Caco-2 (cell line): ENCODE data around the gene CYP4V2. TPM values are rescaled to one million over a fixed set of nuclear protein-coding genes. Genes with fewer than 3 reads are reported as not detected.

Experiments used
- BruUV-seq: library from RNA; stranded (reverse); fragments of 400-500 nt; replicated peaks from 2 replicates; lab custom pipeline; 2021; lab: Mats Ljungman, UMichigan
- CTCF ChIA-PET: fragments of 300-600 bp; sonication (Branson Sonifier 250); formaldehyde crosslinking; loops from one replicate; lab custom pipeline; 2022; ENCODE audit warnings: antibody characterized with exemption; lab: Charles Lee
- POLR2A ChIA-PET: fragments of 300-600 bp; sonication (Branson Sonifier 250); formaldehyde crosslinking; loops from one replicate; lab custom pipeline; 2022; ENCODE audit warnings: antibody characterized with exemption; lab: Charles Lee
- DNase-seq, 2 experiments: peaks; one replicate each; pipeline versions ENCODE4 v3.0.0 to v3.0.0-alpha.2; 2020 to 2022
- H3K27me3 ChIP-seq: replicated peaks from 2 replicates; pipeline ENCODE4 v1.6.0; 2011; ENCODE audit warnings: low read length; ENCODE audit not compliant: control insufficient read depth, insufficient read depth
- H3K36me3 ChIP-seq: 2 replicates; pipeline ENCODE4 v1.5.1; 2011; ENCODE audit warnings: low read length; ENCODE audit not compliant: control insufficient read depth, insufficient read depth
- H3K4me1 ChIP-seq: fragments of 250-450 bp; sonication (Bioruptor Pico); 2 replicates; pipeline ENCODE4 v1.5.1; 2020; ENCODE audit warnings: mild to moderate bottlenecking
- H3K4me3 ChIP-seq: 2 replicates; pipeline ENCODE4 v1.5.1; 2011; ENCODE audit warnings: low read depth, mild to moderate bottlenecking, control low read depth, low read length
- H3K9me3 ChIP-seq: fragments of 250-450 bp; sonication (Bioruptor Pico); 2 replicates; pipeline ENCODE4 v1.5.1; 2020; ENCODE audit warnings: mild to moderate bottlenecking, moderate library complexity
- H3K27ac Mint-ChIP-seq: one replicate; pipeline ENCODE4 v1.8.0; 2022; ENCODE audit warnings: mixed read lengths; ENCODE audit not compliant: unreplicated experiment
- H3K27me3 Mint-ChIP-seq: one replicate; pipeline ENCODE4 v1.8.0; 2022; ENCODE audit warnings: mixed read lengths; ENCODE audit not compliant: insufficient read depth, unreplicated experiment
- H3K36me3 Mint-ChIP-seq: one replicate; pipeline ENCODE4 v1.8.0; 2022; ENCODE audit warnings: mild to moderate bottlenecking, mixed read lengths; ENCODE audit not compliant: insufficient read depth, unreplicated experiment
- H3K4me1 Mint-ChIP-seq: one replicate; pipeline ENCODE4 v1.8.0; 2022; ENCODE audit warnings: low read depth, mixed read lengths; ENCODE audit not compliant: unreplicated experiment
- H3K4me3 Mint-ChIP-seq: one replicate; pipeline ENCODE4 v1.8.0; 2022; ENCODE audit warnings: mild to moderate bottlenecking, moderate library complexity, mixed read lengths; ENCODE audit not compliant: unreplicated experiment
- H3K9me3 Mint-ChIP-seq: one replicate; pipeline ENCODE4 v1.8.0; 2022; ENCODE audit warnings: mixed read lengths; ENCODE audit not compliant: unreplicated experiment
- intact Hi-C: fragments of 100-400 bp; cut with micrococcal nuclease; formaldehyde crosslinking; loops from one replicate; pipeline ENCODE4 v1.10.0; 2022; ENCODE audit not compliant: unreplicated experiment
- total RNA-seq: library from RNA; stranded (reverse); gene quantifications from 2 replicates; pipeline ENCODE4 v1.2.3, GENCODE V29; 2022
- TF ChIP-seq, protein P1 (sequence below), 2 experiments: fragments of 200-600 bp in 1 of 2; IDR thresholded peaks; 1 replicate in 1 of 2; 2 replicates in 1 of 2; pipeline versions ENCODE4 v1.5.1 to v1.8.0; 2011 to 2022; ENCODE audit warnings: antibody characterized with exemption in 1 of 2, control low read depth in 1 of 2, inconsistent platforms in 1 of 2, low read depth in 1 of 2, low read length in 1 of 2, mild to moderate bottlenecking in 1 of 2, moderate library complexity in 1 of 2; ENCODE audit not compliant: insufficient read depth in 1 of 2, severe bottlenecking in 1 of 2, unreplicated experiment in 1 of 2

CYP4V2 gene
- total RNA-seq, 1 experiment from 2014 or later = 2.1 TPM

GRCh38 chr4:186161138-186161537, 30.2 kb upstream of the CYP4V2 start:
- H3K9me3 ChIP-seq = no peaks in the 10 kb centered on the region
- intact Hi-C loops = no loop called here
- H3K4me3 Mint-ChIP-seq = no peak overlapping the region
- DNase-seq = no peak
- no peaks in the 10 kb centered on the region for H3K9me3 Mint-ChIP-seq
- H3K27ac Mint-ChIP-seq = no peak overlapping the region
- H3K4me1 Mint-ChIP-seq = no peaks in the 10 kb centered on the region
- H3K27me3 ChIP-seq = no peaks in the 10 kb centered on the region
- TF ChIP-seq, protein P1, sequence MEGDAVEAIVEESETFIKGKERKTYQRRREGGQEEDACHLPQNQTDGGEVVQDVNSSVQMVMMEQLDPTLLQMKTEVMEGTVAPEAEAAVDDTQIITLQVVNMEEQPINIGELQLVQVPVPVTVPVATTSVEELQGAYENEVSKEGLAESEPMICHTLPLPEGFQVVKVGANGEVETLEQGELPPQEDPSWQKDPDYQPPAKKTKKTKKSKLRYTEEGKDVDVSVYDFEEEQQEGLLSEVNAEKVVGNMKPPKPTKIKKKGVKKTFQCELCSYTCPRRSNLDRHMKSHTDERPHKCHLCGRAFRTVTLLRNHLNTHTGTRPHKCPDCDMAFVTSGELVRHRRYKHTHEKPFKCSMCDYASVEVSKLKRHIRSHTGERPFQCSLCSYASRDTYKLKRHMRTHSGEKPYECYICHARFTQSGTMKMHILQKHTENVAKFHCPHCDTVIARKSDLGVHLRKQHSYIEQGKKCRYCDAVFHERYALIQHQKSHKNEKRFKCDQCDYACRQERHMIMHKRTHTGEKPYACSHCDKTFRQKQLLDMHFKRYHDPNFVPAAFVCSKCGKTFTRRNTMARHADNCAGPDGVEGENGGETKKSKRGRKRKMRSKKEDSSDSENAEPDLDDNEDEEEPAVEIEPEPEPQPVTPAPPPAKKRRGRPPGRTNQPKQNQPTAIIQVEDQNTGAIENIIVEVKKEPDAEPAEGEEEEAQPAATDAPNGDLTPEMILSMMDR (IDR thresholded peaks at IDR 0.05; ENCODE audit: insufficient read depth in 1 of 2, low read depth in 1 of 2, low read length in 1 of 2, severe bottlenecking in 1 of 2, unreplicated experiment in 1 of 2) = no peak
- no peaks in the 10 kb centered on the region for H3K4me1 ChIP-seq
- ChIA-PET CTCF (no interaction called here), POLR2A (no interaction called here)
- H3K27me3 Mint-ChIP-seq = no peaks in the 10 kb centered on the region
- H3K36me3 ChIP-seq = no peaks in the 10 kb centered on the region
- no TSS peak for BruUV-seq
- H3K4me3 ChIP-seq = no peak overlapping the region
- no peaks in the 10 kb centered on the region for H3K36me3 Mint-ChIP-seq

DNA sequence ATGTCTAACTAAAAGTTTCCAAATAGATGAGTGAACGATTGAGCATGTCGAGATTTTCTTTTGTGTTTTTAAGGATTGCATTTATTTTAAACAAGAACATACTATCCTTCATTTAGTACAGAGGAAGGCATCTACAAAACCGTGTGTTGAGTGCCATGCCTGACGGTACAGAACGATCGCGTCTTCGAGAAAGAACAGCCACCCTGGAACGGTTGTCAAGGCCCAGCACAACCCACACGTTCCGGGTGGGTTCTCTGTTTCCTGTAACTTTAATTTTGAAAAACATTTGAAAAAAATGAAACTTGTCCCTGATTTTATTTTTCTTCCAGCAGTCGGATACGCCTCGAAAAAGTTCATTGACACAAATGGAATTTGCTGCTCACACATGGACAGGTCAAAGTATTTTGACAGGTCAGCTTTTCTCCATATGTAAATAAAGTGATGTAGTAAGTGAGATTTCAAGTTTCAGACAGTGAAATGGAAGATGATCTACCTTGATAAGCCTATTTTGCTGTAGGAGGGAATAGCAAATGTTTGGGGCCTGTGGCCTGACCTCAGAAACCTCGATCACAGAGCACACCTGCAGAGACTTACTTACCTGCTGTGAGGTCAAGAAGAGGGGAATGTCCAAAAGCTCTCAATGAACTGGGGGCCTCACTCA, 24.4 kb upstream of the CYP4V2 start:
- Mint-ChIP-seq H3K27ac (no peak overlapping the region), H3K4me1 (peaks cover 7% of the 10 kb centered on the region), H3K36me3 (no peaks in the 10 kb centered on the region), H3K4me3 (no peak overlapping the region), H3K9me3 (no peaks in the 10 kb centered on the region), H3K27me3 (no peaks in the 10 kb centered on the region)
- no peaks in the 10 kb centered on the region for H3K9me3 ChIP-seq
- peaks cover 5% of the 10 kb centered on the region; the same call in 1 of the 2 replicates for H3K4me1 ChIP-seq
- no peak overlapping the region for H3K4me3 ChIP-seq
- ChIA-PET POLR2A (no interaction called here), CTCF (no interaction called here)
- no peaks in the 10 kb centered on the region for H3K36me3 ChIP-seq
- TF ChIP-seq, protein P1 (IDR thresholded peaks at IDR 0.05; ENCODE audit: insufficient read depth in 1 of 2, low read depth in 1 of 2, low read length in 1 of 2, severe bottlenecking in 1 of 2, unreplicated experiment in 1 of 2) = no peak
- DNase-seq = no peak
- intact Hi-C loops = no loop called here
- H3K27me3 ChIP-seq = no peaks in the 10 kb centered on the region
- BruUV-seq = no TSS peak

GRCh38 chr4:186167605-186168004, 23.8 kb upstream of the CYP4V2 start:
- Mint-ChIP-seq H3K27ac (no peak overlapping the region), H3K9me3 (no peaks in the 10 kb centered on the region), H3K4me1 (peaks cover 7% of the 10 kb centered on the region), H3K36me3 (no peaks in the 10 kb centered on the region), H3K27me3 (no peaks in the 10 kb centered on the region), H3K4me3 (no peak overlapping the region)
- peaks cover 5% of the 10 kb centered on the region; the same call in 1 of the 2 replicates for H3K4me1 ChIP-seq
- H3K9me3 ChIP-seq = no peaks in the 10 kb centered on the region
- DNase-seq = no peak
- CTCF ChIA-PET = no interaction called here
- no peaks in the 10 kb centered on the region for H3K27me3 ChIP-seq
- POLR2A ChIA-PET = no interaction called here
- H3K36me3 ChIP-seq = no peaks in the 10 kb centered on the region
- BruUV-seq = no TSS peak
- TF ChIP-seq, protein P1 (IDR thresholded peaks at IDR 0.05; ENCODE audit: insufficient read depth in 1 of 2, low read depth in 1 of 2, low read length in 1 of 2, severe bottlenecking in 1 of 2, unreplicated experiment in 1 of 2) = no peak
- intact Hi-C loops = no loop called here
- H3K4me3 ChIP-seq = no peak overlapping the region
